Upper lobe of left lung (tissue), 6 donors: Measurements from ENCODE around the gene TNFAIP8. TPM values are rescaled to one million over a fixed set of nuclear protein-coding genes. Genes with fewer than 3 reads are reported as not detected.

Source experiments
- ATAC-seq, 2 donors: fragments of 200-7000 bp; cut with Tn5 transposase; one replicate each; pipeline ENCODE4 v1.9.1; 2022; ENCODE audit warnings: mild to moderate bottlenecking in 2 of 2, moderate library complexity in 2 of 2; ENCODE audit not compliant: low FRiP score in 2 of 2
- DNase-seq, 2 donors: peaks; one replicate each; pipeline ENCODE4 v3.0.0-alpha.2; 2019 to 2020
- H3K27ac ChIP-seq, 4 donors: fragments of 200-600 bp; sonication (generic); one replicate each; pipeline ENCODE4 v1.5.1; 2016 to 2019
- H3K27me3 ChIP-seq, 4 donors: fragments of 200-600 bp; sonication (generic); one replicate each; pipeline ENCODE4 v1.5.1; 2017 to 2019
- H3K36me3 ChIP-seq, 4 donors: fragments of 200-600 bp; sonication (generic); one replicate each; pipeline ENCODE4 v1.5.1; 2016 to 2019
- H3K4me1 ChIP-seq, 4 donors: fragments of 200-600 bp; sonication (generic); one replicate each; pipeline ENCODE4 v1.5.1; 2018 to 2019
- H3K4me3 ChIP-seq, 4 donors: fragments of 200-600 bp; sonication (generic); one replicate each; pipeline ENCODE4 v1.5.1; 2017 to 2019; ENCODE audit warnings: mild to moderate bottlenecking in 2 of 4, moderate library complexity in 1 of 4
- H3K9me3 ChIP-seq, 4 donors: fragments of 200-600 bp; sonication (generic); one replicate each; pipeline ENCODE4 v1.5.1; 2018 to 2019
- EP300 ChIP-seq, 4 donors: sonication (generic); formaldehyde crosslinking; IDR thresholded peaks; one replicate each; pipeline ENCODE4 v1.5.1; 2017; ENCODE audit warnings: antibody characterized with exemption in 4 of 4, control low read depth in 2 of 4
- POLR2A ChIP-seq, 4 donors: fragments of 450-650 bp; IDR thresholded peaks; one replicate each; pipeline ENCODE4 v1.5.1; 2016 to 2017; ENCODE audit warnings: antibody characterized with exemption in 4 of 4, mild to moderate bottlenecking in 2 of 4
- POLR2AphosphoS5 ChIP-seq, 2 donors: sonication (generic); formaldehyde crosslinking; IDR thresholded peaks; one replicate each; pipeline ENCODE4 v1.5.1; 2017; ENCODE audit warnings: antibody characterized with exemption in 2 of 2
- WGBS, 2 donors: methylation state at CpG; one replicate each; pipeline ENCODE4 v1.1.5; 2017 to 2018; 5-methylcytosine and 5-hydroxymethylcytosine counted together
- total RNA-seq, 6 donors: library from RNA; depleted of rRNA in 4 of 6; stranded (reverse); fragments of >200 nt in 4 of 6; gene quantifications; one replicate each; pipeline versions ENCODE4 v1.1.0 to v1.2.1, GENCODE V29; 2016 to 2021
- TF ChIP-seq, protein P1 (sequence below), 6 experiments: fragments of 450-650 bp in 4 of 6; fragments of 200-600 bp in 2 of 6; sonication (generic) in 2 of 6; IDR thresholded peaks; one replicate each; pipeline ENCODE4 v1.5.1; 2016 to 2019; ENCODE audit warnings: antibody characterized with exemption in 6 of 6
- donor health status: DM: no; HTN: no; CAD: no; lungs with moderate emphysema.
- donor health status: DM: no; HTN: yes; CAD: no; lungs with severe emphysema.

The TNFAIP8 gene
- 10 to 100 TPM; 14.7 to 33.2 (median 19.7) TPM for total RNA-seq

GRCh38 chr5:119355685-119356611 lies at the start of gene TNFAIP8:
Gene TNFAIP8, plus strand, starts transcription at chr5:119356019. Its CDS starts 72 bp downstream, at chr5:119356091.
- WGBS, 2 donors: 1 to 2% methylated on average over 57 to 60 of the region's 60 CpGs
- Histone ChIP-seq H3K4me1 (peaks cover 18 to 55% (median 48%) of the 10 kb centered on the region in 4 donors), H3K9me3 (no peaks in the 10 kb centered on the region), H3K27ac (peak within 1 kb of the TSS; percentile 69 to 91 (median 83)), H3K27me3 (no peaks in the 10 kb centered on the region), H3K36me3 (no peaks in the 10 kb centered on the region), H3K4me3 (peak within 1 kb of the TSS; percentile 27 to 70 (median 58))
- DNase-seq (peak; percentile 73 to 92), ATAC-seq (peak; percentile 64 to 90)
- no peak for TF ChIP-seq EP300 (IDR thresholded peaks at IDR 0.05)
- TF ChIP-seq POLR2AphosphoS5 (IDR thresholded peaks at IDR 0.05): peak in 1 of 2 donors; percentile 27
- TF ChIP-seq POLR2A (IDR thresholded peaks at IDR 0.05): peak in 1 of 4 donors; percentile 69

DNA sequence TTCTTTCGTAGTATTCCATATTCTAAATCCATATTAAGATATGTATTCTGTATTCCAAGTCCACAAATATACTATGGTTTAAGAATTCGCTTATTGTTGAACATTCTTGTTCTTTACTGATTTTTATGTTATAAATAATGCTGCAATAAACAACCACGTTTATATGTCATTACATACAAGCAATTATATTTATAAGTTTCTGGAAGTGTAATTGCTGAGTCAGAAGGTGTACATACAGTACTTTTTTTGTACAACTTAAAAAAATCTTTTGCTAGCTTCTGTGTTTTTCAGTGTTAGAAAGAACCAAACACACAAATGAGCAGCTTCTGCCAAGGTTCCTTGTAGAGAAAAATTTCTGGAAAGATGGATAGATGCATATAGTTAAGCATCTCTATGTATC lies 48.6 kb upstream of the TNFAIP8 start:
- Histone ChIP-seq H3K36me3 (no peaks in the 10 kb centered on the region), H3K27me3 (no peaks in the 10 kb centered on the region), H3K4me3 (no peak overlapping the region), H3K4me1 (peaks cover 26 to 51% (median 41%) of the 10 kb centered on the region in 4 donors), H3K9me3 (no peaks in the 10 kb centered on the region), H3K27ac (no peak overlapping the region)
- 73 to 85% methylated on average over 3 of the region's 3 CpGs for WGBS, 2 donors
- no peak for ATAC-seq
- no peak for TF ChIP-seq POLR2A (IDR thresholded peaks at IDR 0.05)
- no peak for TF ChIP-seq EP300 (IDR thresholded peaks at IDR 0.05)
- no peak for TF ChIP-seq POLR2AphosphoS5 (IDR thresholded peaks at IDR 0.05)
- TF ChIP-seq, protein P1, sequence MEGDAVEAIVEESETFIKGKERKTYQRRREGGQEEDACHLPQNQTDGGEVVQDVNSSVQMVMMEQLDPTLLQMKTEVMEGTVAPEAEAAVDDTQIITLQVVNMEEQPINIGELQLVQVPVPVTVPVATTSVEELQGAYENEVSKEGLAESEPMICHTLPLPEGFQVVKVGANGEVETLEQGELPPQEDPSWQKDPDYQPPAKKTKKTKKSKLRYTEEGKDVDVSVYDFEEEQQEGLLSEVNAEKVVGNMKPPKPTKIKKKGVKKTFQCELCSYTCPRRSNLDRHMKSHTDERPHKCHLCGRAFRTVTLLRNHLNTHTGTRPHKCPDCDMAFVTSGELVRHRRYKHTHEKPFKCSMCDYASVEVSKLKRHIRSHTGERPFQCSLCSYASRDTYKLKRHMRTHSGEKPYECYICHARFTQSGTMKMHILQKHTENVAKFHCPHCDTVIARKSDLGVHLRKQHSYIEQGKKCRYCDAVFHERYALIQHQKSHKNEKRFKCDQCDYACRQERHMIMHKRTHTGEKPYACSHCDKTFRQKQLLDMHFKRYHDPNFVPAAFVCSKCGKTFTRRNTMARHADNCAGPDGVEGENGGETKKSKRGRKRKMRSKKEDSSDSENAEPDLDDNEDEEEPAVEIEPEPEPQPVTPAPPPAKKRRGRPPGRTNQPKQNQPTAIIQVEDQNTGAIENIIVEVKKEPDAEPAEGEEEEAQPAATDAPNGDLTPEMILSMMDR (IDR thresholded peaks at IDR 0.05): no peak
- no peak for DNase-seq

GRCh38 chr5:119309326-119309725 lies 46.5 kb upstream of the TNFAIP8 start:
- no peak for TF ChIP-seq POLR2AphosphoS5 (IDR thresholded peaks at IDR 0.05)
- no peak for TF ChIP-seq EP300 (IDR thresholded peaks at IDR 0.05)
- Histone ChIP-seq H3K4me3 (no peak overlapping the region), H3K36me3 (no peaks in the 10 kb centered on the region), H3K27ac (peak overlapping the region in 2 of 4 donors; percentile 32 to 44), H3K9me3 (no peaks in the 10 kb centered on the region), H3K27me3 (no peaks in the 10 kb centered on the region), H3K4me1 (peaks cover 13 to 30% (median 26%) of the 10 kb centered on the region in 4 donors)
- no peak for ATAC-seq
- 49 to 72% methylated on average over 4 of the region's 4 CpGs for WGBS, 2 donors
- no peak for DNase-seq

DNA sequence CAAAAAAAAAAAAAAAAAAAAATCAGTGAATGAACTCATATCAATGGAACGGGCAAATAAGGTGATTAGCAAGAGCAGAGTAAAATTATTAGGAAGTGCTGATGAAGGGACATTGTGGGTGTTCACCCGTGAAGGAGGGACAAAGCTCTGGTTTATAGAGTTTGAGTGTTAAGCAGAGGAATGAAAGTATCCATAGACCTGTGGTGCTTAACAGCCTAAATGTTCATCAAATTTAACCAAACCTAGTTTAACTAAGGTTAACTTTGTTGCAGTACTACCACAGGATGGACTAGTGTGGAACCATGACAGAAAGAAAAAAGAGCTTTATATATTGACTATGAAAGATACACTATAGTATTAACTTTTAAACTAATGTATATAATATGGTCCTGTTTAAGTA lies 44.1 kb upstream of the TNFAIP8 start:
- no peaks in the 10 kb centered on the region for H3K9me3 ChIP-seq
- no peak for DNase-seq
- WGBS, 2 donors: 86 to 98% methylated on average over 2 of the region's 2 CpGs
- no peak overlapping the region for H3K4me3 ChIP-seq
- H3K27me3 ChIP-seq: no peaks in the 10 kb centered on the region
- no peak overlapping the region for H3K27ac ChIP-seq
- ATAC-seq: no peak
- no peaks in the 10 kb centered on the region for H3K36me3 ChIP-seq
- no peak for TF ChIP-seq POLR2A (IDR thresholded peaks at IDR 0.05)
- TF ChIP-seq EP300 (IDR thresholded peaks at IDR 0.05): no peak
- TF ChIP-seq, protein P1 (IDR thresholded peaks at IDR 0.05): no peak
- no peak for TF ChIP-seq POLR2AphosphoS5 (IDR thresholded peaks at IDR 0.05)
- H3K4me1 ChIP-seq: peaks cover 16 to 28% (median 24%) of the 10 kb centered on the region in 4 donors

GRCh38 chr5:119312403-119312802 lies 43.4 kb upstream of the TNFAIP8 start:
- H3K36me3 ChIP-seq: no peaks in the 10 kb centered on the region
- TF ChIP-seq POLR2AphosphoS5 (IDR thresholded peaks at IDR 0.05) (no peak), POLR2A (IDR thresholded peaks at IDR 0.05) (no peak), EP300 (IDR thresholded peaks at IDR 0.05) (no peak)
- TF ChIP-seq, protein P1 (IDR thresholded peaks at IDR 0.05): no peak
- no peak overlapping the region for H3K4me3 ChIP-seq
- no peaks in the 10 kb centered on the region for H3K27me3 ChIP-seq
- no peak overlapping the region for H3K27ac ChIP-seq
- ATAC-seq (no peak), DNase-seq (no peak)
- H3K4me1 ChIP-seq: peaks cover 16 to 28% (median 22%) of the 10 kb centered on the region in 4 donors
- H3K9me3 ChIP-seq: no peaks in the 10 kb centered on the region
- WGBS, 2 donors: 76 to 83% methylated on average over 5 of the region's 5 CpGs
